GM12801 (cell line): ENCODE results near the gene DNAJC1.

Experiments used
- TF ChIP-seq, protein P1 (sequence below): IDR thresholded peaks from one replicate; pipeline ENCODE4 v1.5.1; 2011; ENCODE audit warnings: control low read depth; ENCODE audit not compliant: insufficient read length; ENCODE audit errors: extremely low read depth

The DNAJC1 gene

DNA sequence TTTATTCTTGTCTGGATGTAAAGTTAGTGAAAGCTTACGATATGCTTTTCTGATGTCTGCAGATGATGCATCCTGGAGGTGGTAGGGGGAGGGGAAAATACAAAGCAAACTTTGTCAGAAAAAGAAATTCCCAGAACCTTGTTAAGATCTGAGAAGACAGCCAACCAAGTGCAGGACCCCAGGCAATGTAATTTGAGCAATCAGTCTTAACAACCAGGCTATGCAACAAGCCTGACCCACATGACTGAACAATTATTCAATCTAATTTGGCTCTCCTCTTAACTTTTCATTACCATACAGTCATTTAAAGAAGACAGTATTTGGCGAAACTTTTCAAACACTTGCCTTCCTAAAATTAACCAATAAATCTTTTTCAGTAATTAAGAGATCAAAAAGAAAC is 74.5 kb downstream of the DNAJC1 start:
- TF ChIP-seq, protein P1, sequence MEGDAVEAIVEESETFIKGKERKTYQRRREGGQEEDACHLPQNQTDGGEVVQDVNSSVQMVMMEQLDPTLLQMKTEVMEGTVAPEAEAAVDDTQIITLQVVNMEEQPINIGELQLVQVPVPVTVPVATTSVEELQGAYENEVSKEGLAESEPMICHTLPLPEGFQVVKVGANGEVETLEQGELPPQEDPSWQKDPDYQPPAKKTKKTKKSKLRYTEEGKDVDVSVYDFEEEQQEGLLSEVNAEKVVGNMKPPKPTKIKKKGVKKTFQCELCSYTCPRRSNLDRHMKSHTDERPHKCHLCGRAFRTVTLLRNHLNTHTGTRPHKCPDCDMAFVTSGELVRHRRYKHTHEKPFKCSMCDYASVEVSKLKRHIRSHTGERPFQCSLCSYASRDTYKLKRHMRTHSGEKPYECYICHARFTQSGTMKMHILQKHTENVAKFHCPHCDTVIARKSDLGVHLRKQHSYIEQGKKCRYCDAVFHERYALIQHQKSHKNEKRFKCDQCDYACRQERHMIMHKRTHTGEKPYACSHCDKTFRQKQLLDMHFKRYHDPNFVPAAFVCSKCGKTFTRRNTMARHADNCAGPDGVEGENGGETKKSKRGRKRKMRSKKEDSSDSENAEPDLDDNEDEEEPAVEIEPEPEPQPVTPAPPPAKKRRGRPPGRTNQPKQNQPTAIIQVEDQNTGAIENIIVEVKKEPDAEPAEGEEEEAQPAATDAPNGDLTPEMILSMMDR = no peak

DNA sequence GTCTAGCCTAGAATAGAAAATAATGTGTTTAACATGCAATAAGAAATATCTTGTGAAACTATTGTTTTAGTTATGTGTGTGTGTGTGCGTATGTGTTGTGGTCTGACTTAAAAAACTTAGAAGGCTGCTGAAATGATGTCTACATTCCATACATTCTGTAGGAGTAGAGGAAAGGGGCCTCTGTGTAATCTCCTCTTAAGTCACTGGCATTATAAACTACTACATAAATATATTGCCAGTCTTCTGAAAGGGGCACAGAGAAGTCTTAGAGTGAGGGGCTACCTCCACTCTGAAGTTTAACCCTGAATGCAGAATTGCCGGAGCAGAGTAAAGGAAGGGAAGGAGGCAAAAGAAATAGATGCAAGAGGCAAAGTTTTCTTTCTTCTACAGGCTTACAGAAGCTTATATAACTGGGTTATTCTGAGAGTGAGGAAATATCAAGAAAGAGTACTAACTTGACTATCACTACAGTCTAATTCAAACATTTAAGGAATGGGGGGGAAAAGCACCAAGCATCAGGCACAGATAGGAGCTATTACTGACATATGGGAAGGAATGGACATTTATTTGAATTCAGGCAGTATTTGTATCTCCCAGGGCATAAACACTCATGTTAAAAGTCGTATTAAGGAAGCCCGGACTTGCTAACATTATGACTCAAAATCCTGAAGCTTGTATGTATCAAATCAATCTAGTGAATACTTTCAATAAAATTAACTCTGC is 75.7 kb downstream of the DNAJC1 start:
- TF ChIP-seq, protein P1 = no peak

GRCh38 chr10:21926949-21927348 is 76.6 kb downstream of the DNAJC1 start:
- TF ChIP-seq, protein P1 = no peak

DNA sequence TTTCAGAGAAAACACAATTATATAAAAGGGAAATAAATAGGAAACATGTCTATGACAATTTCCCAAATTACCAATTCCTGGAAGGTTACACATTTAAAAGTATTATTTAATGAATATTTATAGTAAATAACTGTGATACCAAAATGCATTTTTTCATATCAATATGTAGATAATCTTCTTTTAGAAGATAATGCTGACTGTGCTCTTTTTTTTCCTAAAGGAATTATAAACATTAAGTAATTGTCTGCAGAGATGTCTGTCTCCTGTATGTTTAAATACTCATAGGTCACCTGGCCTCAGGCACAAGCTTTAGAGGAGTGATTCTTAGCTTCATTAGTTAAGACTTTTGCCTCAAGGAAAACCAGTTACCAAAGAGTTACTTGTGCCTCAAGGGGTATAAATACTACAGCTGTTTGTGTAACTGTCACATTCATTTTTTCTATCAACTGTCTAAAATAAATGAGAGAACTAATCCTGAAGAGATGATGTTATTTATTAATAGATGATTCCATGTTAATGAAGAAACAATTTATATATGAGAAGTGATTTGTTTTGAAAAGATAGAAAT is 77.1 kb downstream of the DNAJC1 start:
- TF ChIP-seq, protein P1 = no peak

DNA sequence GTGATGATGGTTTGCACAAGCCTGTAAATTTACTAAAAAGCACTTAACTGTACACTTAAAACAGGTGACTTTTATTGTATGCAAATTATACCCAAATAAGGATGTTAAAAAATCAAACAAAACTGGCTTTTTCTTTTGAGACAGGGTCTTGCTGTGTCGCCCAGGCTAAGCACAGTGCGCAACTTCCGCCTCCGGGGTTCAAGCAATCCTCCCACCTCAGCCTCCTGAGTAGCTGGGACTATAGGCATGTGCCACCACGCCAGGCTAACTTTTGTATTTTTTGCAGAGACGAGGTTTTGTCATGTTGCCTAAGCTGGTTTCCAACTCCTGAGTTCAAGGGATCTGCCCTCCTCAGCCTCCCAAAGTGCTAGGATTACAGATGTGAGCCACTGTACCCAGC is 77.7 kb downstream of the DNAJC1 start:
- TF ChIP-seq, protein P1 = no peak

- TF ChIP-seq, protein P1 = no peak
Measured at GRCh38 chr10:21924511-21924910, 79.0 kb downstream of the DNAJC1 start.

- TF ChIP-seq, protein P1 = no peak
Measured at GRCh38 chr10:21920633-21921032, 82.9 kb downstream of the DNAJC1 start.
